ENCODE data around the gene VPS37D.

GRCh38 chr7:73650524-73650923 is 17.1 kb upstream of the VPS37D start:
- TF ChIP-seq EP300 (IDR thresholded peaks at IDR 0.05; ENCODE audit: borderline replicate concordance) (no peak), EGR1 (IDR thresholded peaks at IDR 0.05) (no peak), CEBPB (IDR thresholded peaks at IDR 0.05) (no peak), RAD21 (IDR thresholded peaks at IDR 0.05; ENCODE audit: low read depth) (no peak), YY1 (IDR thresholded peaks at IDR 0.05; ENCODE audit: low read depth) (no peak), FOXM1 (IDR thresholded peaks at IDR 0.05; ENCODE audit: borderline replicate concordance, low read depth) (no peak), TAF1 (IDR thresholded peaks at IDR 0.05; ENCODE audit: low read depth) (no peak), CREB1 (IDR thresholded peaks at IDR 0.05; ENCODE audit: low read depth) (no peak)
- TF ChIP-seq, protein P1, sequence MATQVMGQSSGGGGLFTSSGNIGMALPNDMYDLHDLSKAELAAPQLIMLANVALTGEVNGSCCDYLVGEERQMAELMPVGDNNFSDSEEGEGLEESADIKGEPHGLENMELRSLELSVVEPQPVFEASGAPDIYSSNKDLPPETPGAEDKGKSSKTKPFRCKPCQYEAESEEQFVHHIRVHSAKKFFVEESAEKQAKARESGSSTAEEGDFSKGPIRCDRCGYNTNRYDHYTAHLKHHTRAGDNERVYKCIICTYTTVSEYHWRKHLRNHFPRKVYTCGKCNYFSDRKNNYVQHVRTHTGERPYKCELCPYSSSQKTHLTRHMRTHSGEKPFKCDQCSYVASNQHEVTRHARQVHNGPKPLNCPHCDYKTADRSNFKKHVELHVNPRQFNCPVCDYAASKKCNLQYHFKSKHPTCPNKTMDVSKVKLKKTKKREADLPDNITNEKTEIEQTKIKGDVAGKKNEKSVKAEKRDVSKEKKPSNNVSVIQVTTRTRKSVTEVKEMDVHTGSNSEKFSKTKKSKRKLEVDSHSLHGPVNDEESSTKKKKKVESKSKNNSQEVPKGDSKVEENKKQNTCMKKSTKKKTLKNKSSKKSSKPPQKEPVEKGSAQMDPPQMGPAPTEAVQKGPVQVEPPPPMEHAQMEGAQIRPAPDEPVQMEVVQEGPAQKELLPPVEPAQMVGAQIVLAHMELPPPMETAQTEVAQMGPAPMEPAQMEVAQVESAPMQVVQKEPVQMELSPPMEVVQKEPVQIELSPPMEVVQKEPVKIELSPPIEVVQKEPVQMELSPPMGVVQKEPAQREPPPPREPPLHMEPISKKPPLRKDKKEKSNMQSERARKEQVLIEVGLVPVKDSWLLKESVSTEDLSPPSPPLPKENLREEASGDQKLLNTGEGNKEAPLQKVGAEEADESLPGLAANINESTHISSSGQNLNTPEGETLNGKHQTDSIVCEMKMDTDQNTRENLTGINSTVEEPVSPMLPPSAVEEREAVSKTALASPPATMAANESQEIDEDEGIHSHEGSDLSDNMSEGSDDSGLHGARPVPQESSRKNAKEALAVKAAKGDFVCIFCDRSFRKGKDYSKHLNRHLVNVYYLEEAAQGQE (IDR thresholded peaks at IDR 0.05; ENCODE audit: low read depth): peak; percentile 53
- TF ChIP-seq, protein P2, sequence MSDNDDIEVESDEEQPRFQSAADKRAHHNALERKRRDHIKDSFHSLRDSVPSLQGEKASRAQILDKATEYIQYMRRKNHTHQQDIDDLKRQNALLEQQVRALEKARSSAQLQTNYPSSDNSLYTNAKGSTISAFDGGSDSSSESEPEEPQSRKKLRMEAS (IDR thresholded peaks at IDR 0.05): no peak

All from Ishikawa (cell line).